Superior temporal gyrus (tissue), 1 donor: Measurements from ENCODE around the gene CIITA.
"Not testable (repeated sequence)": the region's sequence is repeated elsewhere in the genome, so short reads cannot be mapped to it uniquely, and the experiment has no call there.

Experiments used
- DNase-seq: peaks from one replicate; pipeline ENCODE4 v3.0.0-alpha.2; 2016; ENCODE audit errors: extremely low spot score

Gene CIITA, protein sequence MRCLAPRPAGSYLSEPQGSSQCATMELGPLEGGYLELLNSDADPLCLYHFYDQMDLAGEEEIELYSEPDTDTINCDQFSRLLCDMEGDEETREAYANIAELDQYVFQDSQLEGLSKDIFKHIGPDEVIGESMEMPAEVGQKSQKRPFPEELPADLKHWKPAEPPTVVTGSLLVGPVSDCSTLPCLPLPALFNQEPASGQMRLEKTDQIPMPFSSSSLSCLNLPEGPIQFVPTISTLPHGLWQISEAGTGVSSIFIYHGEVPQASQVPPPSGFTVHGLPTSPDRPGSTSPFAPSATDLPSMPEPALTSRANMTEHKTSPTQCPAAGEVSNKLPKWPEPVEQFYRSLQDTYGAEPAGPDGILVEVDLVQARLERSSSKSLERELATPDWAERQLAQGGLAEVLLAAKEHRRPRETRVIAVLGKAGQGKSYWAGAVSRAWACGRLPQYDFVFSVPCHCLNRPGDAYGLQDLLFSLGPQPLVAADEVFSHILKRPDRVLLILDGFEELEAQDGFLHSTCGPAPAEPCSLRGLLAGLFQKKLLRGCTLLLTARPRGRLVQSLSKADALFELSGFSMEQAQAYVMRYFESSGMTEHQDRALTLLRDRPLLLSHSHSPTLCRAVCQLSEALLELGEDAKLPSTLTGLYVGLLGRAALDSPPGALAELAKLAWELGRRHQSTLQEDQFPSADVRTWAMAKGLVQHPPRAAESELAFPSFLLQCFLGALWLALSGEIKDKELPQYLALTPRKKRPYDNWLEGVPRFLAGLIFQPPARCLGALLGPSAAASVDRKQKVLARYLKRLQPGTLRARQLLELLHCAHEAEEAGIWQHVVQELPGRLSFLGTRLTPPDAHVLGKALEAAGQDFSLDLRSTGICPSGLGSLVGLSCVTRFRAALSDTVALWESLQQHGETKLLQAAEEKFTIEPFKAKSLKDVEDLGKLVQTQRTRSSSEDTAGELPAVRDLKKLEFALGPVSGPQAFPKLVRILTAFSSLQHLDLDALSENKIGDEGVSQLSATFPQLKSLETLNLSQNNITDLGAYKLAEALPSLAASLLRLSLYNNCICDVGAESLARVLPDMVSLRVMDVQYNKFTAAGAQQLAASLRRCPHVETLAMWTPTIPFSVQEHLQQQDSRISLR

DNA sequence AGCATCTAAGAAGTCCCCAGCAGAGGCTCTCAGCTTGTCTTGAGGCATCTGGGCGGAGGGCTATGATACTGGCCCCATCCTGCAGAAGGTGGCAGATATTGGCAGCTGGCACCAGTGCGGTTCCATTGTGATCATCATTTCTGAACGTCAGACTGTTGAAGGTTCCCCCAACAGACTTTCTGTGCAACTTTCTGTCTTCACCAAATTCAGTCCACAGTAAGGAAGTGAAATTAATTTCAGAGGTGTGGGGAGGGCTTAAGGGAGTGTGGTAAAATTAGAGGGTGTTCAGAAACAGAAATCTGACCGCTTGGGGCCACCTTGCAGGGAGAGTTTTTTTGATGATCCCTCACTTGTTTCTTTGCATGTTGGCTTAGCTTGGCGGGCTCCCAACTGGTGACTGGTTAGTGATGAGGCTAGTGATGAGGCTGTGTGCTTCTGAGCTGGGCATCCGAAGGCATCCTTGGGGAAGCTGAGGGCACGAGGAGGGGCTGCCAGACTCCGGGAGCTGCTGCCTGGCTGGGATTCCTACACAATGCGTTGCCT is at the start of gene CIITA:
CIITA (plus strand) TSS at position 404 of the 543 bp plus-strand sequence; CDS start at position 533, 129 bp downstream.
- peak; percentile 49 for DNase-seq

DNA sequence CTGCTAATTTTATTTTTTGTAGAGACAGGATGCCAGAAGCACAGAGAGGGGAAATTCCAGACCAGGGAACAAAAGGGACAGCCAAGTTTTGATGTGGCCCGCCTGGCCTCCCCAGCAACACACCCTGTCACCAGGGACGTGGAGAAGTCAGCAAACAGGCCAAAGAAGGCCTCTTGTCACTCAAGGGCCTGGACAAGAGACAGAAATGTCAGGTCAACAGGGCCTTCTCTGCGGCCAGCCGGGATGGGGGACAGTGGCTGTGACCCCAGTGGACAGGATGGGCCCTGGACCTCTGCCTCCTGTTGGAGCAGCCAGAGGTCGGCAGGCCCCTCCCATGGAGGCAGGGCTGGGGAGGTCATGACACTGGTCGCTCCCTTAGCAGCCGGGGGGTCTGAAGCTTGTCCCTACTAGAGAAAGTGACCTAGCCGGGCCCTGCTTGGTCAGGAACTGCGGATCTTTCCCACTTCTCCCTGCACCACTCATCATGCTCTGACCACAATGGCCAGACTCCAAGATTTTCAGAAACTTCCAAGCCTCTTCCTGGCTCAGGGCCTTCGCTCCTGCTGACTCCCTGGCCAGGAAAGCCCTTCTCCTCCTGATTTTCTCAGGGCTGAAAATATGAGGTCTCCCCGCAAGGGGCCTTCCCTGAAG is 49.2 kb upstream of the CIITA start:
- peak; percentile 30 for DNase-seq

DNA sequence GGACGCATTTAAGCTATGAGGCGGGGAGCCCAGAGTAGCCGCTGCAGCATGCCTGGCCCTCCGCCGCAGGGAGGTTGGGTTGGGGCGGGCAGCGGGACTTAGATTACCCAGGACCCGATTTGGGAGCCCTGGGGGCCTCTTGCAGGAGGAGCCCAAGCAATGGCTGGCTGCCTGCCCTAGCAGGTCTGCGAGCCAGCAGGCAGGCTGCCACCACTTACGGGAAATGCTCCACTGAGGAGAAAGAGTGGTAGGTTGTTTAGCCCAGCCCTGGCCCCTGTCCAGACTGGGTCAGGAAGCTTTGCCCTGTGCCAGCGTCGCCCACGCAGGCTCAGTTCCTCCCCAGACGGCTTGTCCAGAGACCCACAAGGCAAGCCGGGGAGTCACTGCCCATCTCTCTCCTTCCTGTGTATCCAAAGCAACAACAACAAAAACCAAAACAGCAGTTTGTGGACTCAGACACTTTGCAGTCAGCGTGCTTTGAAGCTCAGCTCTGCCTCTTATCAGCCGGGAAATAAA is 48.1 kb upstream of the CIITA start:
- peak; percentile 67 for DNase-seq

DNA sequence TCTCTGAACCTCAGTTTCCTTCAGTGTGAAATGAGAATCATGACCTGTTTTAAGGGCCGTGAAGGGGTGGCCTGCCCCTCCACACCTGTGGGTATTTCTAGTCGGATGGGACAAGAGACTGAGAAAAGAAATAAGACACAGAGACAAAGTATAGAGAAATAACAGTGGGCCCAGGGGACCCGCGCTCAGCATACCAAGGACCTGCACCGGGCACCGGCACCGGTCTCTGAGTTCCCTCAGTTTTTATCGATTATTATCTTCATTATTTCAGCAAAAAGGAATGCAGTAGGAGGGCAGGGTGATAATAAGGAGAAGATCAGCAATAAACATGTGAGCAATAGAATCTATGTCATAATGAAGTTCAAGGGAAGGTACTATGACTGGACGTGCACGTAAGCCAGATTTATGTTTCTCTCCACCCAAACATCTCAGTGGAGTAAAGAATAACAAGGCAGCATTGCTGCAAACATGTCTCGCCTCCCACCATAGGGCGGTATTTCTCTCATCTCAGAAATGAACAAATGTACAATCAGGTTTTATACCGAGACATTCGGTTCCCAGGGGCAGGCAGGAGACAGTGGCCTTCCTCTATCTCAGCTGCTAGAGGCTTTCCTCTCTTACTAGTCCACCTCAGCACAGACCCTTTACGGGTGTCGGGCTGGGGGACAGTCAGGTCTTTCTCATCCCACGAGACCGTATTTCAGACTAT is 47.5 kb upstream of the CIITA start:
- DNase-seq: not testable (repeated sequence)

DNA sequence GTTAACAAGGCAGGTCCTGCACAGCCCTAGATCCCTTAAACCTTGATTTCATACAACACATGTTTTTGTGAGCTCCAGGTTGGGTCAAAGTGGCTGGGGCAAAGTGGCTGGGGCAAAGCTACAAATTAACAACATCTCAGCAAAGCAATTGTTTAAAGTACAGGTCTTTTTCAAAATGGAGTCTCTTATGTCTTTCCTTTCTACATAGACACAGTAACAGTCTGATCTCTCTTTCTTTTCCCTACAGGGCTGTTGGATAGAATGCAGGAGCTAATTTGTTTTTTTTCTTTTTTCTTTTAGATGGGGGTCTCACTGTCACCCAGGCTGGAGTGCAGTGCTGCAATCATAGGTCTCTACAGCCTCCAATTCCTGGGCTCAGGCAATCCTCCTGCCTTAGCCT is 46.8 kb upstream of the CIITA start:
- not testable (repeated sequence) for DNase-seq

DNA sequence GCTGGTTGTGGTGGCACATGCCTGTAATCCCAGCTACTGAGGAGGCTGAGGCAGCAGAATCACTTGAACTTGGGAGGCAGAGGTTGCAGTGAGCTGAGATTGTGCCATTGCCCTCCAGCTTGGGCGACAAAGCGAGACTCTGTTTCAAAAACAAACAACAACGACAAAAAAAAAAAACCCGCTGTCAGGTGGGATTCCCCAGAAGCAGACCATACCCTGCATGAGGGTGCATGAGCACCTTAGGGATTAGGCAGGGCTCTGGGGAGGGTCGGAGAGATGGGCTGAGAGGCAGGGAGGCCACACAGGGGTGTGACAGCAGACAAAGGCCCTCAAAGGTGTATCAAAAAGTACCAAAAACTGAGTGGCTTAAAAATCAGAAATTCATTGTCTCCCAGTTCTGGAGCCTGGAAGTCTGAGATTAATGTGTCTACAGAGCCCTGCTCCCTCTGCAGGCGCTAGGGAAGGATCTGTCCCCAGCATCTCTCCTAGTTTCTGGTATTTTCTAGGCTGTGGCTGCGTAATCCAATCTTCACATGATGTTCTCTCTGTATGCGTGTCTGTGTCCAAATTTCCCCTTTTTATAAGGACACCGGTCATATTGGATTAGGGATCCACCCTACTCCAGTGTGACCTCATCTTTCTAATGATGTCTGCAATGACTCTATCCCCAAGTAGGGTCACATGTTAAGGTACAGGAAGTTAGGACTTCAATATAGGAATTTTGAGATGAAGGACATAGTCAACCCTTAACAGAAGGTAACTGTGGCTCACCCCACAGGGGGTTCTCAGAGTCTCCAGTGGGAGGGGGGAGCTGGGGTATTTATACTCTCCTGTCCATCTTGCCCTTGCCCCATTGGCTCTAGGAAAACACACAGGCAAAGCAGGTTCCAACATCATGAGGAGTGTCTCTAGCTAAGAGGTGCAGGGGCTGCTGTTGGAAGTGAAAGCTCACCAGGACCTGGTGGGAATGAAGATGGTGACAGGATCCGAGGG is 44.8 kb upstream of the CIITA start:
- no peak for DNase-seq

DNA sequence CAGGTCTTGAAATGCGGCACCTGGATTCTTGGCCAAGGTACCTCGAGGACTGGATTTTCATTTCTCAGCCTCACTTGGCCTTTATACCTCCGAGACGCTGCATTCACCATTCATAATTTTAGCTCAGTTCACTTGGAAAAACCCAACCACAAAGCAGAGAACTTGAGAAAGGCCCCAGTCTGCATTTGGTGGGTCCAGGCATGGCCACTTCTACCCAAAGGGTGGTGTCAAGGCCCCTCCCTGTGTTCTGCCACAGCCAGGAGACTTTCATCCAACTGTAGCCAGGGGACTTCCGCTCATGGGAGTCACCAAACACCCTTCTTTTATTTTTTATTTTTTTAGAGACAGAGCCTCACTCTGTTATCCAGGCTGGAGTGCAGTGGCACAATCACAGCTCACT is 43.7 kb upstream of the CIITA start:
- no peak for DNase-seq

DNA sequence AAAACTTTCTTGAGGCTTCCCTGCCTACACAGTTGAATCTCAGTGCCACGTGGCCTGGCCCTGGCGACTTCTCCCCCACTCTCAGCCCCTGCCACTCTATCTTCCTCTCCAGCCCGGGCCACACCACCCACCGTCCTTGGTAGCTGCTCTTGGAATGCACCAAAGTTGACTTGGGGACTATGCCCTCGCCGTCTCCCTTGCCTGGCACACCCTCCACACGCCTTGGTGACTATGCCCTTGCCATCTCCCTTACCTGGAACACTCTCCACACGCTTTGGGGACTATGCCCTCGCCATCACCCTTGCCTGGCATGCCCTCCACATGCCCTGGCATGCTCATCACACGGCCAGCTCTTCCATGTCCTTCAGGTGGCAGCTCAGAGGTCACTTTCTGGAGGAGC is 42.9 kb upstream of the CIITA start:
- DNase-seq: no peak

DNA sequence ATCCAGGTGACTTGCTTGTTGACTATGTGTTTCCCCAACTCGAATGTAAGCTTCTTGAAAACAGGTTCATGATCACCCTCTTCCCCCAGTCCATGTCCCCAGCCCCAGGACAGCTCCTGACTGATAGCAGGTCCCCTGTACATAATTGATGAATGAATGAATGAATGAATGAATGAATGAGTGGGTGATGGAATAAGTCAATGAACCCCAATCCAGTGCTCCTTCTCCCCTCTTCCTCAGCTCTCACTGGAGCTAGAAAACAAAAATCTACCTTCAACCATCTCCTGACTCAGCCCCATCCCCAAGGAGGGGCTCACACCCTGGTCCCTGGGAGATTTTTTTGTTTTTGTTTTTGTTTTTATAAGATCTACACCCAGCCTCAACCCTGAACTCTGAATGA is 42.2 kb upstream of the CIITA start:
- no peak for DNase-seq

DNA sequence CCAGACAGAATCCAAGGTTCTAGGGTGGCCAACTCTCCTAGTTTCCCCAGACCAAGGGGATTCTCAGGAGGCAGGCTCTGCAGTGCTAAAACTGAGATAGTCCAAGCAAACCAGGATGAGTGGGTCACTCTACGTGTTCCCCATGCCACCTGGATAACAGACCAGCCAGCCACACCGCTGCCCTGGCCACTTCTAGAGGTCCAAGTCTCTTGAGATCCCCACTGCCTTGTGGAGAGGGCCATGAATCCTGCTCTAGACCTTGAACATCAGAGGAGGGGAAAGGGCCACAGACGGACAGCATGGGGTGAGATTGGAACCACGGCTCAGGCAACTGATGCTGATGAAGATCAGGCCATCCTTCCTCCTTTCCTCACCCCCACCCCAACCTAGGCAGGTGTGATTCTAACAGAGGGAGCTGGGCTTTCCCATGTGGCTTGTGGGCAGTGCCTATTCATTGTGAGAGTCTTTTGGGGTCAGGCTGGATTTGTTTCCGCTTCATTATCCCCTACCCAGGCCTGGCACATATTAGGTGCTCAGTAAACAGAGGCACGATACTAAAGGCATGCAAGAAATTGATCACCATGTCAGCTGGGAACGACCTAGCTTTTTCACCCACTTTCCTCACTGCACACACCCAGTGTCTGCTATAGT is 41.6 kb upstream of the CIITA start:
- DNase-seq: no peak

DNA sequence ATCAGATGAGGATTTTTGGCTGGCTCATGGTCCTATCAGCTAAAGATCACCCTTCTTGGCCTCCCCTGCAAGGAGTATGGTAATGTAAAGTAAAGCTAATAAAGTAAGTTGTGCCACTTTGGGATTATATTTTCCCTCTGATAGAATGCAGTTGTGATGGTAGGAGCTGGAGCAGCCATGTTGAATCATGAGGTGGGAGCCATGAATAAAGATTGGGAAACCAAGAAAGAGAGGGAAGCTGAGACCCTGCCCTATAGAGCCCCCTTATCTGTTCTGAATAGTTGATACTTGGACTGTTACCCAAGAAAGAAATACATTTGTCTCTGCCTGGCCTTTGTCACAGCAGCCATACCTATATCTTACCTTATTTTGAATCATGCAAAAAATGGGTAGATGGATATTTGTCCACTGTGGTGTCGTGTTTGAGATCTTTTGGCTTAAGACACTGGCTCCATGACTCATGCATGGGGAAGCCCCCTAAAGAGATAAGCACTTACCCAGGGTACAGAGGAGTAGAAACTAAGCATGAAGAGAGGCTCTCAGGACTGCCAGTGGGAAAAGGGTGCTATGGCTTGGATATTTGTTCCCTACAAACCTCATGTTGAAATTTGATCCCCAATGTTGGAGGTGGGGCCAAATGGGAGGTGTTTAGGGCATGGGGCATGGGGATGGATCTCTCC is 40.7 kb upstream of the CIITA start:
- no peak for DNase-seq

DNA sequence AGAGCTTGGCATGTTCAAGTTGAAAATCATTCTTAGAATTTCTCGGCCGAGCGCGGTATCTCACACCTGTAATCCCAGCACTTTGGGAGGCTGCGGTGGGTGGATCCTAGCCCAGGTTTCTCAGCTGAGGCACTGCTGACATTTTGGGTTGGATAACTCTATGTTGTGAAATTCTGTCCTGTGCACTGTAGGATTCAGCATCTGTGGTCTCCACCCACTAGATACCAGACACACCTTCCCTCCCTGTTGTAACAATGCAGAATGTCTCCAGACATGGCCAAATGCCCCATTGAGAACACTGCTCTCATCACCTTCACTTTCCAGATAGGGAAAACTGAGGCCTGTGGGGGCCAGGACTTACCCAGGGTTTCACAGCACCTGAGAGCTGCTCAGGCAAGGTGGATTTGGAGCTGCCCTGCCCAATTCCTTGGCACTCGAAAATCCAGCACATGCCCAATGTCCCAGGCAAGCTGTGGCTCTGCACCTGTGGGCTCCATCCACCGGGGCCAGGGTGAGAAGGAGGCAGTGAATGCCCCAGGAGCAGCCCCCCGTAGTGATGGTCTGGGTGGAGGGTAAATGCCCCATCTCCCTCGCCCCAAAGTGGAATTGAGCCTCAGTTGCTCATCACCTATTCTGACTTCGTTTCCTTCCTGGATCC is 38.3 kb upstream of the CIITA start:
- no peak for DNase-seq

DNA sequence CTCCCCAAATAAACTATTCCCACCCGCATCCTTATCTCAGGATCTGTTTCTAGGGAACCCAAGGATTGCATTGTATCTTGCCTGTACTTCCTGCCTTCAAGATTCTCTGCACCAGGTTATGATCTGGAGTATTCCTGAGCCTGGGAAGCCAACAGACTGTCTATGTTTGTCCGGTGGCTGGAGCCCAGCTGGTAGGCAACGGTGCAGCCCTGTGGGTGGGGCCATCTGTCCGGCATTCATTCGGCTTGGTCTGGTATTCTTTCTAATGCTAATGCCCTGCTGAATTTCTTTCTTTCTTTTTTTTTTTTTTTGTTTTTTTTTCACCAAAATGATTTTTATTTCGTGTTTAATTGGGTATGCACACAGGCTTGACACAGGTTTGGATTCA is 37.7 kb upstream of the CIITA start:
- DNase-seq: no peak

DNA sequence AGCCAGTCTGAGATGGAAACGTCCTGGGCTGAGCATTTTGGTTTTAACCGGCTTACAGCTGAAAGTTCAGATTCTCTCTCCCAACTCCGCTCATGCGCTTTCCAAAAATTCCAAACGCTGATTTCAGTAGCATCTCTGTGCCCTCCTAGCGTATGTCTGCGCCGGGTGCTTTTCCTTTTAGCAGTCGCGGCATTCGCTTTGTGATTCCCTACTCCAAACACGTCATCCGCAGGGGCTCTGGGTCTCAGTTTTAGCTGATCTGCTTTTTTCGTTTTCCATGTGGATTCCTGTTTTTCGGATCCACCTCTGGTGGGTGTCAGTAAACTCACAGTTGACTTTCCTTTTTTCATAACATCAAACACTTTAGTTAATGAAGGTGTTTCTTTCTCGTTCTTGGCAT is 36.3 kb upstream of the CIITA start:
- DNase-seq: no peak

DNA sequence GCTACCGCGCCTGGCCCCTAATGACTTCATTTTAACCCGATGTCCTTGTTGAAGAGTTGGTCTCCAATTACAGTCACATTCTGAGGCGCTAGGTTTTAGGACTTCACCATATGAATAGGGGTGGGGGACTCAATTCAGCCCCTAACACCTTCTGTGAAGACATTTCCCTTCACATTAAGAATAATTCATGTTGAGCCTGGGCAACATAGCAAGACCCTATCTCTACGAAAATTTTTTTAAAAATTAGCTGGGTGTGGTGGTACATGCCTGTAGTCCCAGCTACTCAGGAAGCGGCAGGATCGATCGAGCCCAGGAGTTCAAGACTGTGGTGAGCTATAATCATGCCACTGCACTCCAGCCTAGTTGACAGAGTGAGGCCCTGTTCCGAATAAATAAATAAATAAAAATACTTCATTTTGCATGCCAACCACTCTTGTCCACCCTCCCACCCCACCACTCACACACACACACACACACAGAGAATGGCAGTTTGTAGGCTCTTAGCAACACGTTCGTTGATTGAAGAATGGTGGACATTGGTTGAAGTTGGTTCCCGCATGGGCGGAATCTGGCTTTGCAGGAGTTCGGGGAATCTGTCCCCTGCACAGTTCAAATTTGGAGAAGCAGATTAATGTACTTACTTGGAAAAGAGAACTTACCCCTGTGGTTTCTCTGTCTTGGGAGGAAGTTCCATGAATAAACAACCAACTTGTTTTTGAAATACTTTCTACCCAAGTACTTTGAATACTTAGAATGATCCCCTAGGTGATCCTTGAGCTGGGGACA is 30.6 kb upstream of the CIITA start:
- DNase-seq: no peak

DNA sequence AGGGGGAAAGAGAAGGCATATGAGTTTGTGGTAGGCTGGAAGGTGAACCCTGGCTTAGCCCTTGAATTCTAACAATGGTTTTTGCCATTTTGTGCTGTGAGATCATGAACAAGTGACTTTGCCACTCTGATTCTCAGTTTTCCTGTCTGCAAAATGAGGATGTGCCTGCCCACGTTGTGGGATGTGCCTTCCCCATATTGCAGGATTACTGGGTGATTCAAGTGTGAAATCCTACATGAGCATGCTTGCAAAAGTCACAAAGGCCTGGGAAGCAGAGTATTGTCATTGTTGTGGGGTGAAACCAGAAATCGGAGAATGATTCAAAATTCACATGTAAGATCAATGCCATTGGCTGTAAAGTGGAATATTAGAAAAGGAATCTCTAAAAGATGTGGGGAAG is 29.8 kb upstream of the CIITA start:
- no peak for DNase-seq
